Hepatocyte (in vitro differentiated cells): ENCODE data around the gene GRB10. TPM values are rescaled to one million over a fixed set of nuclear protein-coding genes. Genes with fewer than 3 reads are reported as not detected.

Experiments
- DNase-seq: peaks from one replicate; pipeline ENCODE4 v3.0.0-alpha.2; 2016; ENCODE audit warnings: low spot score
- H2AFZ ChIP-seq: fragments of 200-600 bp; sonication (generic); 2 replicates; pipeline ENCODE4 v1.6.0; 2016; ENCODE audit warnings: antibody characterized with exemption, mild to moderate bottlenecking
- H3K27ac ChIP-seq: fragments of 200-600 bp; sonication (generic); 2 replicates; pipeline ENCODE4 v1.5.1; 2016; ENCODE audit warnings: mild to moderate bottlenecking
- H3K27me3 ChIP-seq: fragments of 200-600 bp; sonication (generic); 2 replicates; pipeline ENCODE4 v1.6.1; 2016
- H3K36me3 ChIP-seq: fragments of 200-600 bp; sonication (generic); replicated peaks from 2 replicates; pipeline ENCODE4 v1.5.1; 2016; ENCODE audit warnings: low read depth; ENCODE audit not compliant: insufficient read depth
- H3K4me1 ChIP-seq: fragments of 200-600 bp; sonication (generic); 2 replicates; pipeline ENCODE4 v1.5.1; 2016; ENCODE audit warnings: mild to moderate bottlenecking, moderate library complexity; ENCODE audit not compliant: insufficient read depth
- H3K4me2 ChIP-seq: fragments of 200-600 bp; sonication (generic); 2 replicates; pipeline ENCODE4 v1.6.0; 2016
- H3K4me3 ChIP-seq: fragments of 200-600 bp; sonication (generic); 2 replicates; pipeline ENCODE4 v1.5.1; 2016; ENCODE audit warnings: mild to moderate bottlenecking
- H3K79me2 ChIP-seq: fragments of 200-600 bp; sonication (generic); 2 replicates; pipeline ENCODE4 v1.6.0; 2017; ENCODE audit warnings: mild to moderate bottlenecking
- H3K9me2 ChIP-seq: fragments of 200-600 bp; sonication (generic); replicated peaks from 2 replicates; pipeline ENCODE4 v1.6.0; 2017; ENCODE audit warnings: mild to moderate bottlenecking; ENCODE audit not compliant: insufficient read depth
- H3K9me3 ChIP-seq: fragments of 200-600 bp; sonication (generic); 2 replicates; pipeline ENCODE4 v1.5.1; 2016; ENCODE audit warnings: low read depth, mild to moderate bottlenecking
- H4K20me1 ChIP-seq: fragments of 200-600 bp; sonication (generic); 2 replicates; pipeline ENCODE4 v1.6.0; 2016; ENCODE audit warnings: mild to moderate bottlenecking; ENCODE audit not compliant: insufficient read depth, poor library complexity, severe bottlenecking
- EZH2 ChIP-seq: fragments of 200-600 bp; sonication (generic); IDR thresholded peaks from 2 replicates; pipeline ENCODE4 v1.6.1; 2016; ENCODE audit warnings: antibody characterized with exemption, mild to moderate bottlenecking, borderline replicate concordance
- EZH2phosphoT487 ChIP-seq: fragments of 200-600 bp; sonication (generic); IDR thresholded peaks from one replicate; pipeline ENCODE4 v1.6.1; 2018; ENCODE audit warnings: antibody characterized with exemption, mild to moderate bottlenecking, low read depth, moderate library complexity; ENCODE audit not compliant: unreplicated experiment, severe bottlenecking
- WGBS: methylation state at CpG from one replicate; pipeline ENCODE4 v1.1.6; 2016; ENCODE audit warnings: low lambda C conversion rate; ENCODE audit errors: missing lambda C conversion rate; 5-methylcytosine and 5-hydroxymethylcytosine counted together
- polyA plus RNA-seq: library from polyadenylated mRNA; unstranded; fragments of >200 nt; fragmentation: Nextera tagmentation; extraction: Ambion mirVana; gene quantifications from 2 replicates; pipeline ENCODE4 v1.2.1, GENCODE V29; 2016
- total RNA-seq: library from RNA; depleted of rRNA; stranded (reverse); fragments of >200 nt; gene quantifications from 2 replicates; pipeline ENCODE4 v1.2.3, GENCODE V29; 2014
- TF ChIP-seq, protein P1 (sequence below): fragments of 200-600 bp; sonication (generic); IDR thresholded peaks from 2 replicates; pipeline ENCODE4 v1.5.1; 2016; ENCODE audit warnings: antibody characterized with exemption, mild to moderate bottlenecking; ENCODE audit not compliant: poor library complexity

GRB10 gene
- total and polyA plus RNA-seq, 2 experiments from 2014 or later, result 47.6 to 65.9 TPM

DNA sequence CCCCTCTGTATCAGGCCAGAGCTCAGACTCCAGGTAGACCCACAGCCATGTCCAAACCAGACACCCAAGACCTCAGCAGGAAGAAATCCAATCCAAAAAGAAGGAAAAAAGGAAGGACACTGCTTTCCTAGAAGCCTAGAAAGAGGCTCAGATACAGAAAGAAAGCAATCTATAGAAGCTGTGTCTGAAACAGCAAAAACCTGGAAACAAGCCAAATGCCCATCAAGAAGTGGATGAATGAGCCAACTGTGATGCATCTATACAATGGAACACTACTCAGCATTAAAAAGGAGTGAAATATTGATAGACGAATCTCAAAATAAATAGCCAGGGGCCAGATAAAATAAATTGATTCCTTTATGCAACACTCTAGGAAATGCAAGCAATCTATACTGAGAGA, 31.6 kb downstream of the GRB10 start:
- Histone ChIP-seq H3K9me2 (no peaks in the 10 kb centered on the region), H3K79me2 (peaks cover 98% of the 10 kb centered on the region), H3K4me3 (no peak overlapping the region)

GRCh38 chr7:50749896-50750295, 32.8 kb downstream of the GRB10 start:
- H3K27ac ChIP-seq, result no peak overlapping the region
- TF ChIP-seq, protein P1, sequence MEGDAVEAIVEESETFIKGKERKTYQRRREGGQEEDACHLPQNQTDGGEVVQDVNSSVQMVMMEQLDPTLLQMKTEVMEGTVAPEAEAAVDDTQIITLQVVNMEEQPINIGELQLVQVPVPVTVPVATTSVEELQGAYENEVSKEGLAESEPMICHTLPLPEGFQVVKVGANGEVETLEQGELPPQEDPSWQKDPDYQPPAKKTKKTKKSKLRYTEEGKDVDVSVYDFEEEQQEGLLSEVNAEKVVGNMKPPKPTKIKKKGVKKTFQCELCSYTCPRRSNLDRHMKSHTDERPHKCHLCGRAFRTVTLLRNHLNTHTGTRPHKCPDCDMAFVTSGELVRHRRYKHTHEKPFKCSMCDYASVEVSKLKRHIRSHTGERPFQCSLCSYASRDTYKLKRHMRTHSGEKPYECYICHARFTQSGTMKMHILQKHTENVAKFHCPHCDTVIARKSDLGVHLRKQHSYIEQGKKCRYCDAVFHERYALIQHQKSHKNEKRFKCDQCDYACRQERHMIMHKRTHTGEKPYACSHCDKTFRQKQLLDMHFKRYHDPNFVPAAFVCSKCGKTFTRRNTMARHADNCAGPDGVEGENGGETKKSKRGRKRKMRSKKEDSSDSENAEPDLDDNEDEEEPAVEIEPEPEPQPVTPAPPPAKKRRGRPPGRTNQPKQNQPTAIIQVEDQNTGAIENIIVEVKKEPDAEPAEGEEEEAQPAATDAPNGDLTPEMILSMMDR, result no peak
- TF ChIP-seq EZH2phosphoT487 (no peak), EZH2 (no peak)
- no peak overlapping the region for H3K4me2 ChIP-seq
- H2AFZ ChIP-seq, result no peak overlapping the region
- WGBS, result 72% methylated on average over 3 of the region's 3 CpGs
- no peak overlapping the region for H3K4me3 ChIP-seq
- no peaks in the 10 kb centered on the region for H3K4me1 ChIP-seq
- no peaks in the 10 kb centered on the region for H3K36me3 ChIP-seq
- no peaks in the 10 kb centered on the region for H3K27me3 ChIP-seq
- DNase-seq, result no peak
- no peaks in the 10 kb centered on the region for H3K9me3 ChIP-seq
- peaks cover 46% of the 10 kb centered on the region for H4K20me1 ChIP-seq
- peaks cover 96% of the 10 kb centered on the region for H3K79me2 ChIP-seq
- no peaks in the 10 kb centered on the region for H3K9me2 ChIP-seq

More for the DNA sequence above, 31.6 kb downstream of the GRB10 start:
- Histone ChIP-seq H3K27ac (no peak overlapping the region), H3K27me3 (no peaks in the 10 kb centered on the region), H2AFZ (no peak overlapping the region), H4K20me1 (peaks cover 59% of the 10 kb centered on the region), H3K36me3 (no peaks in the 10 kb centered on the region), H3K4me2 (no peak overlapping the region), H3K4me1 (peaks cover 1% of the 10 kb centered on the region), H3K9me3 (no peaks in the 10 kb centered on the region)
- 100% methylated on average over 1 of the region's 1 CpG for WGBS
- TF ChIP-seq, protein P1, result no peak
- no peak for TF ChIP-seq EZH2
- no peak for TF ChIP-seq EZH2phosphoT487
- DNase-seq, result no peak

GRCh38 chr7:50748472-50748871, 34.2 kb downstream of the GRB10 start:
- Histone ChIP-seq H3K36me3 (no peaks in the 10 kb centered on the region), H3K9me2 (no peaks in the 10 kb centered on the region), H2AFZ (no peak overlapping the region), H3K4me1 (no peaks in the 10 kb centered on the region), H3K4me2 (no peak overlapping the region), H3K27ac (no peak overlapping the region), H3K27me3 (no peaks in the 10 kb centered on the region), H4K20me1 (peaks cover 35% of the 10 kb centered on the region), H3K9me3 (no peaks in the 10 kb centered on the region), H3K79me2 (peaks cover 96% of the 10 kb centered on the region), H3K4me3 (no peak overlapping the region)
- no peak for TF ChIP-seq EZH2phosphoT487
- TF ChIP-seq EZH2, result no peak
- TF ChIP-seq, protein P1, result no peak
- 90% methylated on average over 8 of the region's 8 CpGs for WGBS
- DNase-seq, result no peak

DNA sequence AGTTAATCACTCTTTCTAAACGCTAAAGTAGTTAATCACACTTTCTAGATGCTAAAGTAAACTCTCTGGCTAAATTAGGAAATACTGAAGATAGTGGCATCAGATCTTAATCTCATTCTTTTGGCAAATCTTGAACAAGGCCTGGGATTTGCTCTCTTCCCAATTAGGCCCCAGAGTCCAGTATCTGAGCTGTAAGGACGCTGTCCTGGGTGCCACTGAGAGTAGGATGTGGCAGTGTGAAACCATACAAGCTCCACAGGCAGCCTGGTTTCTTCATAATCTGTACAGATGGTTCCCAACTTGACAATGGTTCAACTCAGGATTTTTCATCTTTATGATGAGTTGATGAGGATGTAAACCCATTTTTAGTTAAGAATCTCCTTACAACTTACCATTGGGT, 36.9 kb downstream of the GRB10 start:
- H3K79me2 ChIP-seq, result peaks cover 92% of the 10 kb centered on the region

More for the DNA sequence above, 36.9 kb downstream of the GRB10 start:
- no peaks in the 10 kb centered on the region for H3K4me1 ChIP-seq
- H3K9me3 ChIP-seq, result no peaks in the 10 kb centered on the region
- H2AFZ ChIP-seq, result no peak overlapping the region
- H4K20me1 ChIP-seq, result peaks cover 21% of the 10 kb centered on the region
- H3K4me2 ChIP-seq, result no peak overlapping the region
- no peak for DNase-seq
- H3K36me3 ChIP-seq, result no peaks in the 10 kb centered on the region
- H3K27ac ChIP-seq, result no peak overlapping the region
- TF ChIP-seq, protein P1, result no peak
- no peak for TF ChIP-seq EZH2phosphoT487
- no peak for TF ChIP-seq EZH2
- whole genome bisulfite sequencing, result 87% methylated on average over 2 of the region's 2 CpGs
- no peak overlapping the region for H3K4me3 ChIP-seq
- no peaks in the 10 kb centered on the region for H3K27me3 ChIP-seq
- no peaks in the 10 kb centered on the region for H3K9me2 ChIP-seq
